Left lung (tissue), 14 donors: Measurements from ENCODE around the gene SMARCA2. TPM values are rescaled to one million over a fixed set of nuclear protein-coding genes. Genes with fewer than 3 reads are reported as not detected.

Source experiments
- ATAC-seq: fragments of 200-7000 bp; cut with Tn5 transposase; one replicate; pipeline ENCODE4 v1.9.1; 2020; ENCODE audit warnings: moderate library complexity
- DNase-seq, 4 donors: peaks; one replicate each; pipeline ENCODE4 v3.0.0-alpha.2; 2013 to 2020
- H3K27ac ChIP-seq, 2 donors: fragments of 200-600 bp; sonication (generic) in 1 of 2; one replicate each; pipeline versions ENCODE4 v1.5.0 to v1.8.0; 2020 to 2021
- H3K27me3 ChIP-seq, 2 donors: fragments of 200-600 bp; sonication (generic) in 1 of 2; one replicate each; pipeline versions ENCODE4 v1.5.0 to v1.8.0; 2020 to 2021
- H3K36me3 ChIP-seq, 2 donors: fragments of 200-600 bp; sonication (generic) in 1 of 2; one replicate each; pipeline versions ENCODE4 v1.5.0 to v1.8.0; 2020 to 2021
- H3K4me1 ChIP-seq, 2 donors: fragments of 200-600 bp; one replicate each; pipeline ENCODE4 v1.8.0; 2021
- H3K4me3 ChIP-seq, 2 donors: fragments of 200-600 bp; sonication (generic) in 1 of 2; one replicate each; pipeline versions ENCODE4 v1.5.0 to v1.8.0; 2020 to 2021; ENCODE audit warnings: mild to moderate bottlenecking in 1 of 2
- H3K9me3 ChIP-seq, 2 donors: fragments of 200-600 bp; sonication (generic) in 1 of 2; one replicate each; pipeline versions ENCODE4 v1.5.0 to v1.8.0; 2020 to 2021
- intact Hi-C, 2 donors: fragments of 100-400 bp; cut with DNase I; formaldehyde crosslinking; loops; one replicate each; pipeline versions ENCODE4 v1.11.2 to v1.14.2; 2022
- long read RNA-seq, 12 donors: library from polyadenylated mRNA in 2 of 12; unstranded in 2 of 12; transcript quantifications; one replicate each; pipeline ENCODE4 v2.0.0 and lab custom pipeline, GENCODE V29; 2019 to 2026
- polyA plus RNA-seq, 6 donors: library from polyadenylated mRNA; unstranded; fragments of 120-200 nt; gene quantifications; one replicate each; pipeline ENCODE4 v1.2.1, GENCODE V29; 2013; ENCODE audit not compliant: insufficient read length in 6 of 6
- total RNA-seq, 2 donors: library from RNA; stranded (reverse); fragmentation: NEBNext Ultra II Directional; extraction: Animal tissue kit (Norgen Biotek cat#: 25700); gene quantifications; one replicate each; pipeline ENCODE4 v1.2.1, GENCODE V29; 2021
- TF ChIP-seq, protein P1 (sequence below), 2 donors: fragments of 200-600 bp; sonication (generic) in 1 of 2; IDR thresholded peaks; one replicate each; pipeline versions ENCODE4 v1.5.0 to v1.8.0; 2021; ENCODE audit warnings: antibody characterized with exemption in 2 of 2
- donor health status: DM: no; HTN: yes; CAD: no.
- donor health status: DM: no; HTN: no; CAD: no.

The SMARCA2 gene
- 100 to 1,000 TPM; 110 to 122 TPM for total RNA-seq
- 100 to 1,000 TPM; 121 to 207 (median 164) TPM for polyA plus RNA-seq
- long read RNA-seq, donor 1, full-length matches to known transcripts: 17 of 25 reads
- long read RNA-seq, donor 1, partial matches to known transcripts: 8 of 25 reads
- long read RNA-seq, donor 1, other reads (novel, unspliced or antisense): 0 of 25 reads
- long read RNA-seq, donor 2, full-length matches to known transcripts: 25 of 40 reads
- long read RNA-seq, donor 2, partial matches to known transcripts: 15 of 40 reads
- long read RNA-seq, donor 2, other reads (novel, unspliced or antisense): 0 of 40 reads
- long read RNA-seq, donor 3, full-length matches to known transcripts: 11 of 17 reads
- long read RNA-seq, donor 3, partial matches to known transcripts: 6 of 17 reads
- long read RNA-seq, donor 3, other reads (novel, unspliced or antisense): 0 of 17 reads
- long read RNA-seq, donor 4, full-length matches to known transcripts: 6 of 16 reads
- long read RNA-seq, donor 4, partial matches to known transcripts: 9 of 16 reads
- long read RNA-seq, donor 4, other reads (novel, unspliced or antisense): 1 of 16 reads
- long read RNA-seq, donor 5, full-length matches to known transcripts: 23 of 29 reads
- long read RNA-seq, donor 5, partial matches to known transcripts: 6 of 29 reads
- long read RNA-seq, donor 5, other reads (novel, unspliced or antisense): 0 of 29 reads
- long read RNA-seq, donor 6, full-length matches to known transcripts: 14 of 14 reads
- long read RNA-seq, donor 6, partial matches to known transcripts: 0 of 14 reads
- long read RNA-seq, donor 6, other reads (novel, unspliced or antisense): 0 of 14 reads
- long read RNA-seq, donor 7, full-length matches to known transcripts: 8 of 8 reads
- long read RNA-seq, donor 7, partial matches to known transcripts: 0 of 8 reads
- long read RNA-seq, donor 7, other reads (novel, unspliced or antisense): 0 of 8 reads
- long read RNA-seq, donor 8, full-length matches to known transcripts: 10 of 10 reads
- long read RNA-seq, donor 8, partial matches to known transcripts: 0 of 10 reads
- long read RNA-seq, donor 8, other reads (novel, unspliced or antisense): 0 of 10 reads
- long read RNA-seq, donor 9: 0 reads
- long read RNA-seq, donor 10, partial matches to known transcripts: 3 of 6 reads
- long read RNA-seq, donor 10, other reads (novel, unspliced or antisense): 3 of 6 reads
- long read RNA-seq, donor 11, full-length matches to known transcripts: 9 of 39 reads
- long read RNA-seq, donor 11, partial matches to known transcripts: 30 of 39 reads
- long read RNA-seq, donor 11, other reads (novel, unspliced or antisense): 0 of 39 reads
- long read RNA-seq, donor 12, full-length matches to known transcripts: 11 of 22 reads
- long read RNA-seq, donor 12, partial matches to known transcripts: 11 of 22 reads
- long read RNA-seq, donor 12, other reads (novel, unspliced or antisense): 0 of 22 reads

DNA sequence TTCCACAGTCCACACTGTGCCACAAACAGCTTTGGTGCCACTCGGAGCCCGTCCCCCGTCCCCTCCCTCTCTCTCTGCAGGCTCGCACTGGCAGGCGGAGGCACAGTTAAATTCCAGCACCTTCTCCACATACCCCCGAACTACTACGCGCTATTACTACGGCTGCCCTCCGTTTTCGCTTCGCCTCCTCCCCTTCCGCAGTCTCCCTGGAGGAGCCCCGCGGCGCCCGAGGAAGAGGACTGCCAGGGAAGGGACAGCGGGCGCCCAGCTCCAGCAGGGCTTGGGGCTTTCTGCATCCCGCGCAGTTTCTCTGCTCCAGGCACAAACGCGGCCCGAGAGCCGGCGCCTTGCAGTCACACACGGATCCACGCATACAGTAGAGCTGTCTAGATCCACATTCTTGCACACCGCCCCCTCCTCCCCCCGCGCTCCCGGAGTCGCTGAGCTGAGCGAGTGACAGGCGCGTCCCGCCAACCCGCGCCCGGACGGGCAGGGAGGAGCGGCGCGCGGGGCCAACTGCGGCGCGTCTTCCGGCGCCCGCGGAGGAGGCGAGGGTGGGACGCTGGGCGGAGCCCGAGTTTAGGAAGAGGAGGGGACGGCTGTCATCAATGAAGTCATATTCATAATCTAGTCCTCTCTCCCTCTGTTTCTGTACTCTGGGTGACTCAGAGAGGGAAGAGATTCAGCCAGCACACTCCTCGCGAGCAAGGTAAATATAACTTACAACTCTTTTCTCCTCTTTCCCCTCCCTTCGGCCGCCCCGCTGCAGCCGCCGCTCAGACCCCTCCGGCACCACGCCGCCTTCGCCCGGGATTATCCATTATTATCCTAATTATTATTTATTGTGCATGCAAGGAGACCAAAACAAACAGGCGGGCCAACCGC is at the start of gene SMARCA2:
TSS of gene SMARCA2 (plus strand) at position 652 of the 885 bp plus-strand sequence. CDS start 13,676 bp downstream, outside the sequence.
- intact Hi-C loops: no loop called here
- H3K36me3 ChIP-seq: no peaks in the 10 kb centered on the region

GRCh38 chr9:1966725-1967366 is 48.3 kb upstream of the SMARCA2 start:
- TF ChIP-seq, protein P1, sequence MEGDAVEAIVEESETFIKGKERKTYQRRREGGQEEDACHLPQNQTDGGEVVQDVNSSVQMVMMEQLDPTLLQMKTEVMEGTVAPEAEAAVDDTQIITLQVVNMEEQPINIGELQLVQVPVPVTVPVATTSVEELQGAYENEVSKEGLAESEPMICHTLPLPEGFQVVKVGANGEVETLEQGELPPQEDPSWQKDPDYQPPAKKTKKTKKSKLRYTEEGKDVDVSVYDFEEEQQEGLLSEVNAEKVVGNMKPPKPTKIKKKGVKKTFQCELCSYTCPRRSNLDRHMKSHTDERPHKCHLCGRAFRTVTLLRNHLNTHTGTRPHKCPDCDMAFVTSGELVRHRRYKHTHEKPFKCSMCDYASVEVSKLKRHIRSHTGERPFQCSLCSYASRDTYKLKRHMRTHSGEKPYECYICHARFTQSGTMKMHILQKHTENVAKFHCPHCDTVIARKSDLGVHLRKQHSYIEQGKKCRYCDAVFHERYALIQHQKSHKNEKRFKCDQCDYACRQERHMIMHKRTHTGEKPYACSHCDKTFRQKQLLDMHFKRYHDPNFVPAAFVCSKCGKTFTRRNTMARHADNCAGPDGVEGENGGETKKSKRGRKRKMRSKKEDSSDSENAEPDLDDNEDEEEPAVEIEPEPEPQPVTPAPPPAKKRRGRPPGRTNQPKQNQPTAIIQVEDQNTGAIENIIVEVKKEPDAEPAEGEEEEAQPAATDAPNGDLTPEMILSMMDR (IDR thresholded peaks at IDR 0.05): no peak
- no peaks in the 10 kb centered on the region for H3K9me3 ChIP-seq
- no peak overlapping the region for H3K27ac ChIP-seq
- no peak for DNase-seq
- ATAC-seq: no peak
- no peaks in the 10 kb centered on the region for H3K36me3 ChIP-seq
- no peak overlapping the region for H3K4me3 ChIP-seq
- no peaks in the 10 kb centered on the region for H3K4me1 ChIP-seq
- no peaks in the 10 kb centered on the region for H3K27me3 ChIP-seq
- intact Hi-C loops: no loop called here

More for the DNA sequence above, at the start of gene SMARCA2:
- Histone ChIP-seq H3K4me3 (peak within 1 kb of the TSS; percentile 88 to 92), H3K27ac (peak within 1 kb of the TSS; percentile 99), H3K27me3 (no peaks in the 10 kb centered on the region), H3K4me1 (peaks cover 14 to 32% of the 10 kb centered on the region in 2 donors), H3K9me3 (no peaks in the 10 kb centered on the region)
- TF ChIP-seq, protein P1 (IDR thresholded peaks at IDR 0.05): no peak
- peak; percentile 87 for ATAC-seq
- peak; percentile 96 to 99 (median 98) for DNase-seq

DNA sequence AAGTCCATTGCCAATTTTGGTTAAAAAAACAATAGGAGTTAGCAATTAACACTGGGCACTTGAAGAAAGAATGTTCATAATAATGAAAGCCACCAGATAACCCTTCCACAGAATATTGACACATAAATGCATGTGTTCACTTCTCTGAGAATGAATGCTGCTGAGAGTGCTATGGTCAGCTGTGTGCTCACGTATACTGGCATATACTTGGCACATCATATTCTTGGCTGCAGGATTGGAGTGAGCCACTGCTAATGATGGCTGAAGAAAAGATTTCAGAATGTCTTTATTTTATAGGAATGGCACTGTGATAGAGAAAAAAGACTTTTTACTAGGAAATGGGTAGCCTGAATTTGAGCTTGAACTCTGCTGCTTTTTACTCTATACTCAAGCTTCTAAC is 46.0 kb upstream of the SMARCA2 start:
- ATAC-seq: no peak
- intact Hi-C loops: no loop called here

More for the DNA sequence above, 46.0 kb upstream of the SMARCA2 start:
- DNase-seq: no peak
- Histone ChIP-seq H3K9me3 (no peaks in the 10 kb centered on the region), H3K4me3 (no peak overlapping the region), H3K27me3 (no peaks in the 10 kb centered on the region), H3K36me3 (no peaks in the 10 kb centered on the region), H3K4me1 (no peaks in the 10 kb centered on the region), H3K27ac (no peak overlapping the region)
- TF ChIP-seq, protein P1 (IDR thresholded peaks at IDR 0.05): no peak
